Endodermal cell (in vitro differentiated cells): ENCODE results near the gene IL22RA1. TPM values are rescaled to one million over a fixed set of nuclear protein-coding genes. Genes with fewer than 3 reads are reported as not detected.

Experiments used
- DNase-seq: peaks from one replicate; pipeline ENCODE4 v3.0.0-alpha.2; 2017
- H3K27ac ChIP-seq: 2 replicates; pipeline ENCODE4 v1.5.1; 2013; ENCODE audit warnings: mild to moderate bottlenecking, low read depth, low read length, moderate library complexity
- H3K27me3 ChIP-seq: 2 replicates; pipeline ENCODE4 v1.6.1; 2013; ENCODE audit warnings: mild to moderate bottlenecking, low read length, moderate library complexity; ENCODE audit not compliant: insufficient read depth, control insufficient read depth, poor library complexity, severe bottlenecking
- H3K36me3 ChIP-seq: 2 replicates; pipeline ENCODE4 v1.7.0; 2013; ENCODE audit warnings: mild to moderate bottlenecking, low read length, moderate library complexity; ENCODE audit not compliant: control insufficient read depth, insufficient read depth
- H3K4me1 ChIP-seq: one replicate; pipeline ENCODE4 v1.7.0; 2013; ENCODE audit warnings: low read length; ENCODE audit not compliant: control insufficient read depth, insufficient read depth
- H3K4me3 ChIP-seq: 2 replicates; pipeline ENCODE4 v1.5.1; 2013; ENCODE audit warnings: mild to moderate bottlenecking, low read length, moderate library complexity
- H3K9ac ChIP-seq: 2 replicates; pipeline ENCODE4 v1.6.1; 2013; ENCODE audit warnings: mild to moderate bottlenecking, low read length, moderate library complexity; ENCODE audit not compliant: poor library complexity, severe bottlenecking; ENCODE audit errors: extremely low read depth
- H3K9me3 ChIP-seq: 2 replicates; pipeline ENCODE4 v1.6.1; 2013; ENCODE audit warnings: mild to moderate bottlenecking, low read length, moderate library complexity; ENCODE audit not compliant: control insufficient read depth
- H3K27ac Mint-ChIP-seq: 2 replicates; pipeline ENCODE4 v1.8.0; 2020; ENCODE audit warnings: mixed read lengths
- H3K27me3 Mint-ChIP-seq: 2 replicates; pipeline ENCODE4 v1.8.0; 2021; ENCODE audit warnings: mild to moderate bottlenecking, mixed read lengths; ENCODE audit not compliant: insufficient read depth
- H3K36me3 Mint-ChIP-seq: 2 replicates; pipeline ENCODE4 v1.8.0; 2020; ENCODE audit warnings: low read depth, mixed read lengths
- H3K4me1 Mint-ChIP-seq: 2 replicates; pipeline ENCODE4 v1.8.0; 2020; ENCODE audit warnings: mixed read lengths
- H3K4me3 Mint-ChIP-seq: 2 replicates; pipeline ENCODE4 v1.8.0; 2020; ENCODE audit warnings: mild to moderate bottlenecking, moderate library complexity, mixed read lengths
- H3K9me3 Mint-ChIP-seq: 2 replicates; pipeline ENCODE4 v1.8.0; 2020; ENCODE audit warnings: mild to moderate bottlenecking, mixed read lengths
- WGBS, 2 experiments: methylation state at CpG; one replicate each; pipeline versions ENCODE4 v1.1.5 to v1.1.7; 2013; ENCODE audit warnings: missing lambda C conversion rate in 2 of 2, mixed read lengths in 1 of 2; ENCODE audit not compliant: insufficient coverage in 1 of 2, insufficient read length in 1 of 2; 5-methylcytosine and 5-hydroxymethylcytosine counted together
- total RNA-seq, 2 donors: library from RNA; stranded (reverse); fragmentation: NEBNext Ultra II Directional in 1 of 2; extraction: Animal tissue kit (Norgen Biotek cat#: 25700) in 1 of 2; gene quantifications; 2 replicates in 1 of 2; 3 replicates in 1 of 2; pipeline ENCODE4 v1.2.1, GENCODE V29; 2021
- TF ChIP-seq, protein P1 (sequence below): fragments of 200-600 bp; sonication (generic); conservative IDR thresholded peaks from 2 replicates; pipeline ENCODE4 v1.5.0; 2021; ENCODE audit warnings: antibody characterized with exemption, mild to moderate bottlenecking

Gene IL22RA1
- total RNA-seq, 2 donors from 2014 or later, result not detected

DNA sequence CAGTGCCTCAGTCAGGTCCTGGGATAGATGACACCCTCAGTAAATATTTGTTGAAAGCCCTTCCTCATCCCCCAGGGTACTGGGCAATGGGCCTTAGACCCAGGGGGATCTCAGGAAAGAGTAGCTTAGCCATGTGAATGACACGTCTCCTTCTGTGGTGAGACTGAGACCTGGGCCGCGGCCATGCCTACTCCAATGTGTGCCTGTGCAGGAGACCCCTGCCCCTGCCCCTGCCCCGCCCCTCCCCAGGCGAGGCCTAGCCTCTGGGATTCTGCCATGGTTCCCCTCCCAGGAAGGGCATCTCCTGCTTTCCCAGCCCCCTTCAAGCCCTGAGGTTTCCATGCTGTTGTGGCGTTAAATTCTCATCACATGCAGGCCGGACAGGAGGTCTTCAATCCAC, 38.1 kb downstream of the IL22RA1 start:
- Mint-ChIP-seq H3K27ac (no peak overlapping the region), H3K9me3 (no peaks in the 10 kb centered on the region), H3K4me3 (no peak overlapping the region), H3K36me3 (no peaks in the 10 kb centered on the region), H3K4me1 (peaks cover 17% of the 10 kb centered on the region), H3K27me3 (no peaks in the 10 kb centered on the region)
- Histone ChIP-seq H3K27me3 (no peaks in the 10 kb centered on the region), H3K9ac (no peak overlapping the region), H3K27ac (no peak overlapping the region), H3K36me3 (no peaks in the 10 kb centered on the region), H3K4me3 (no peak overlapping the region), H3K9me3 (no peaks in the 10 kb centered on the region), H3K4me1 (no peaks in the 10 kb centered on the region)
- TF ChIP-seq, protein P1, sequence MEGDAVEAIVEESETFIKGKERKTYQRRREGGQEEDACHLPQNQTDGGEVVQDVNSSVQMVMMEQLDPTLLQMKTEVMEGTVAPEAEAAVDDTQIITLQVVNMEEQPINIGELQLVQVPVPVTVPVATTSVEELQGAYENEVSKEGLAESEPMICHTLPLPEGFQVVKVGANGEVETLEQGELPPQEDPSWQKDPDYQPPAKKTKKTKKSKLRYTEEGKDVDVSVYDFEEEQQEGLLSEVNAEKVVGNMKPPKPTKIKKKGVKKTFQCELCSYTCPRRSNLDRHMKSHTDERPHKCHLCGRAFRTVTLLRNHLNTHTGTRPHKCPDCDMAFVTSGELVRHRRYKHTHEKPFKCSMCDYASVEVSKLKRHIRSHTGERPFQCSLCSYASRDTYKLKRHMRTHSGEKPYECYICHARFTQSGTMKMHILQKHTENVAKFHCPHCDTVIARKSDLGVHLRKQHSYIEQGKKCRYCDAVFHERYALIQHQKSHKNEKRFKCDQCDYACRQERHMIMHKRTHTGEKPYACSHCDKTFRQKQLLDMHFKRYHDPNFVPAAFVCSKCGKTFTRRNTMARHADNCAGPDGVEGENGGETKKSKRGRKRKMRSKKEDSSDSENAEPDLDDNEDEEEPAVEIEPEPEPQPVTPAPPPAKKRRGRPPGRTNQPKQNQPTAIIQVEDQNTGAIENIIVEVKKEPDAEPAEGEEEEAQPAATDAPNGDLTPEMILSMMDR, result no peak
- no peak for DNase-seq
- WGBS, 2 experiments, result 92 to 98% methylated on average over 5 to 7 of the region's 7 CpGs

GRCh38 chr1:24103879-24104278, 39.1 kb downstream of the IL22RA1 start:
- Histone ChIP-seq H3K27me3 (no peaks in the 10 kb centered on the region), H3K36me3 (no peaks in the 10 kb centered on the region), H3K9ac (no peak overlapping the region), H3K4me3 (no peak overlapping the region), H3K27ac (no peak overlapping the region), H3K9me3 (no peaks in the 10 kb centered on the region), H3K4me1 (no peaks in the 10 kb centered on the region)
- Mint-ChIP-seq H3K4me3 (no peak overlapping the region), H3K36me3 (no peaks in the 10 kb centered on the region), H3K9me3 (no peaks in the 10 kb centered on the region), H3K27ac (no peak overlapping the region), H3K27me3 (no peaks in the 10 kb centered on the region), H3K4me1 (peaks cover 20% of the 10 kb centered on the region)
- DNase-seq, result no peak
- TF ChIP-seq, protein P1, result no peak
- 95 to 97% methylated on average over 3 of the region's 3 CpGs for WGBS, 2 experiments

DNA sequence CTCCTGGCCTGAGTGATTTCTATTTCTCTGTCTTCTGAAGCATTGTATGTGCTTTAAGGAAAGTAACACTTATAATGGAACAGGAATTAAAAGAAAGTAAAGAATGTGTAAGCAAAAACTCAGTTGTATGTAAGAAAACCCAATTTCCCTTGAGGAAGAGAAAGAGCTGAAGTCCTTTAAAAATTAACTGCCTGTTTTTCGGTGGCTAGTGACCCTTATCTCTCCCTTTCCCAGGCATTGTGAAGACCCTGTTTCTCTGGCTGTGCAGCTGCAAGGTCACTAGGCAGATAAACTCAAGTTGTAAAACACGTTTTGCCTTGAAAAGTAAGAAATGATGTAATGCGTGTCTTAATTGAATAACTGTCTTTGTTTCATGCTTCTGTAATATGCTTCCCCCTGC, 39.5 kb downstream of the IL22RA1 start:
- Mint-ChIP-seq H3K27me3 (no peaks in the 10 kb centered on the region), H3K36me3 (no peaks in the 10 kb centered on the region), H3K9me3 (no peaks in the 10 kb centered on the region), H3K27ac (peak overlapping the region; percentile 31), H3K4me3 (no peak overlapping the region), H3K4me1 (peaks cover 20% of the 10 kb centered on the region)
- TF ChIP-seq, protein P1, result no peak
- WGBS, 2 experiments, result 73 to 82% methylated on average over 3 of the region's 3 CpGs
- Histone ChIP-seq H3K4me3 (no peak overlapping the region), H3K36me3 (no peaks in the 10 kb centered on the region), H3K27ac (no peak overlapping the region), H3K9me3 (no peaks in the 10 kb centered on the region), H3K27me3 (no peaks in the 10 kb centered on the region), H3K9ac (no peak overlapping the region), H3K4me1 (no peaks in the 10 kb centered on the region)
- DNase-seq, result no peak
